MM.1S (cell line): ENCODE measurements around the gene RYR2.

Experiments
- DNase-seq: peaks from one replicate; pipeline ENCODE4 v3.0.0-alpha.2; 2015
- H2AFZ ChIP-seq: fragments of 300-600 bp; sonication (generic); 2 replicates; pipeline ENCODE4 v1.6.0; 2016; ENCODE audit warnings: antibody characterized with exemption, low read length
- H3F3A ChIP-seq: fragments of 300-600 bp; sonication (generic); 2 replicates; pipeline ENCODE4 v1.6.1; 2016; ENCODE audit warnings: mild to moderate bottlenecking, antibody characterized with exemption, low read length, moderate library complexity, mixed read lengths; ENCODE audit not compliant: insufficient read depth
- H3K27ac ChIP-seq: fragments of 300-600 bp; sonication (generic); 2 replicates; pipeline ENCODE4 v1.5.1; 2016; ENCODE audit warnings: mild to moderate bottlenecking, low read length
- H3K27me3 ChIP-seq: fragments of 300-600 bp; sonication (generic); replicated peaks from 2 replicates; pipeline ENCODE4 v1.6.0; 2016; ENCODE audit warnings: low read length; ENCODE audit not compliant: insufficient read depth
- H3K36me3 ChIP-seq: fragments of 300-600 bp; sonication (generic); replicated peaks from 2 replicates; pipeline ENCODE4 v1.6.1; 2016; ENCODE audit warnings: mild to moderate bottlenecking, low read length, mixed read lengths; ENCODE audit not compliant: insufficient read depth
- H3K4me1 ChIP-seq: fragments of 300-600 bp; sonication (generic); 2 replicates; pipeline ENCODE4 v1.6.1; 2016; ENCODE audit warnings: low read length, mixed read lengths
- H3K4me2 ChIP-seq: fragments of 300-600 bp; sonication (generic); 2 replicates; pipeline ENCODE4 v1.6.0; 2016; ENCODE audit warnings: low read depth, low read length
- H3K4me3 ChIP-seq: fragments of 300-600 bp; sonication (generic); 2 replicates; pipeline ENCODE4 v1.5.1; 2016; ENCODE audit warnings: low read length, mixed read lengths
- H3K79me2 ChIP-seq: fragments of 300-600 bp; sonication (generic); 2 replicates; pipeline ENCODE4 v1.6.1; 2016; ENCODE audit warnings: mixed run types, low read length, mixed read lengths
- H3K9ac ChIP-seq: fragments of 300-600 bp; sonication (generic); 2 replicates; pipeline ENCODE4 v1.6.1; 2016; ENCODE audit warnings: low read length, mixed read lengths
- H3K9me2 ChIP-seq: fragments of 300-600 bp; sonication (generic); replicated peaks from 2 replicates; pipeline ENCODE4 v1.6.1; 2016; ENCODE audit warnings: mild to moderate bottlenecking, low read length, mixed read lengths; ENCODE audit not compliant: insufficient read depth
- H3K9me3 ChIP-seq: fragments of 300-600 bp; sonication (generic); replicated peaks from 2 replicates; pipeline ENCODE4 v1.6.1; 2016; ENCODE audit warnings: mild to moderate bottlenecking, low read length, mixed read lengths; ENCODE audit not compliant: insufficient read depth
- H4K20me1 ChIP-seq: fragments of 300-600 bp; sonication (generic); 2 replicates; pipeline ENCODE4 v1.6.1; 2016; ENCODE audit warnings: mild to moderate bottlenecking, low read length, moderate library complexity, mixed read lengths; ENCODE audit not compliant: insufficient read depth
- EZH2 ChIP-seq: fragments of 300-600 bp; sonication (generic); optimal IDR thresholded peaks from 2 replicates; pipeline ENCODE3; 2017; ENCODE audit warnings: low read depth, mild to moderate bottlenecking, antibody characterized with exemption, low read length, mixed read lengths
- EZH2phosphoT487 ChIP-seq: fragments of 300-600 bp; sonication (generic); IDR thresholded peaks from 2 replicates; pipeline ENCODE4 v1.6.1; 2018; ENCODE audit warnings: antibody characterized with exemption, low read length
- TF ChIP-seq, protein P1 (sequence below): fragments of 300-600 bp; sonication (generic); IDR thresholded peaks from 2 replicates; pipeline ENCODE4 v1.5.1; 2016; ENCODE audit warnings: antibody characterized with exemption, low read length, mixed read lengths

The RYR2 gene

DNA sequence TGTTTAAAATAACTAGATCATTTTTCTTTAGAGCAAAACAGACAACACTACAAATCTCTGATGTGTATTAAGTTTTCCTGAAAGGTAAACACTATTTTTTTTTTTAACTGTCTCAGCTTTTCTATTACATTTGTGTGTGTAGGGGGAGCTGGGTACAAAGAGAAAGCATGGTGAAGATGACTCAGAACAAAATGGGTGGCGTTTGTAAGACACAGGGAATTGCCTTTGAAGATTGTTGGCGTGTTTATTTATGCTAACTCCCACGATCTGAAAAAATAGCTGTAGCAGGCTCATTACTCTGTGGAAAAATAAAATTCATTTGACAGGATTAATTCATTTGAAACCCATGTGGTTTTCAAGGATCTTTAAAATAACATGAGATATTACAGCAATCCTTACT is 285.1 kb downstream of the RYR2 start:
- Histone ChIP-seq H3K36me3 (no peaks in the 10 kb centered on the region), H2AFZ (no peak overlapping the region), H3F3A (no peaks in the 10 kb centered on the region), H3K4me3 (no peak overlapping the region), H3K9ac (no peak overlapping the region), H3K9me2 (no peaks in the 10 kb centered on the region), H4K20me1 (no peaks in the 10 kb centered on the region), H3K9me3 (no peaks in the 10 kb centered on the region), H3K79me2 (no peaks in the 10 kb centered on the region), H3K4me2 (no peak overlapping the region), H3K27ac (no peak overlapping the region), H3K4me1 (no peaks in the 10 kb centered on the region), H3K27me3 (no peaks in the 10 kb centered on the region)
- TF ChIP-seq, protein P1, sequence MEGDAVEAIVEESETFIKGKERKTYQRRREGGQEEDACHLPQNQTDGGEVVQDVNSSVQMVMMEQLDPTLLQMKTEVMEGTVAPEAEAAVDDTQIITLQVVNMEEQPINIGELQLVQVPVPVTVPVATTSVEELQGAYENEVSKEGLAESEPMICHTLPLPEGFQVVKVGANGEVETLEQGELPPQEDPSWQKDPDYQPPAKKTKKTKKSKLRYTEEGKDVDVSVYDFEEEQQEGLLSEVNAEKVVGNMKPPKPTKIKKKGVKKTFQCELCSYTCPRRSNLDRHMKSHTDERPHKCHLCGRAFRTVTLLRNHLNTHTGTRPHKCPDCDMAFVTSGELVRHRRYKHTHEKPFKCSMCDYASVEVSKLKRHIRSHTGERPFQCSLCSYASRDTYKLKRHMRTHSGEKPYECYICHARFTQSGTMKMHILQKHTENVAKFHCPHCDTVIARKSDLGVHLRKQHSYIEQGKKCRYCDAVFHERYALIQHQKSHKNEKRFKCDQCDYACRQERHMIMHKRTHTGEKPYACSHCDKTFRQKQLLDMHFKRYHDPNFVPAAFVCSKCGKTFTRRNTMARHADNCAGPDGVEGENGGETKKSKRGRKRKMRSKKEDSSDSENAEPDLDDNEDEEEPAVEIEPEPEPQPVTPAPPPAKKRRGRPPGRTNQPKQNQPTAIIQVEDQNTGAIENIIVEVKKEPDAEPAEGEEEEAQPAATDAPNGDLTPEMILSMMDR = no peak
- no peak for TF ChIP-seq EZH2phosphoT487
- no peak for TF ChIP-seq EZH2
- no peak for DNase-seq

DNA sequence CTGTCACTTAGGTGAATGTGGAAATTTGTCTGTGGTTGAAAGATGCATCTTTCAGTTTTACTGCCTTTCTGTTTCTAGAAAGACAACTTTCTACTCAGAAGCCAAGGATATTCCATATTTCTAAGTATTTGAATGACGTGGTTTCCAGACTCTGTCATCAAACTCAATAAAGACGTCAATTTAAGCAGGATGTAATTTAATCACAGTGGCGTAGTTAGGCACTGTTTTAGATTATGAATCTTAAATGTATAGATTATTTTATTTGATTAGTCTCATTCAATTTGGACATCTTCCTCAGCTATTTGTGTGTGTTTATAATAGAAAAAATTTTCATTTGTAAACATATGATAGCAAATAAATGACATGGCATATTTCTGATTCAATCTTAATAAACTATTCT is 298.9 kb downstream of the RYR2 start:
- H3F3A ChIP-seq = no peaks in the 10 kb centered on the region

DNA sequence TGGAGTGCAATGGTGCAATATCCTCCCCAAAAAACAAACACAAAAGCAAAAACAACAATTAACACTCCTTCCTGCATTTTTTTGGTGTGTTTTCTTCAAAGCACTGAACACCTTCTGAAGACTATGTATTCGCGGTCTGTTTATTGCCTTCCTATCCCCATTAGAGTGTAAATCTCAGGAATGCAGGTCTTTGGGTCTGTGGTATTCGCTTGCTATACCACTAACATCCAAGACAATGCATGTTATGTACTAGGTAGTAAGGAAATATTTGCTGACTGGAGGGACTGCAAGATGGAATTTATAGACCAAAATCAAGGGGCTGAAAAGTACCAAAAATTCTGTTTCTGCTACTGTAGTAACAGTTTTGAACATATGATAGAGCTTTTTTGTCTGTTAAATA is 299.4 kb downstream of the RYR2 start:
- DNase-seq = no peak
- Histone ChIP-seq H3F3A (no peaks in the 10 kb centered on the region), H2AFZ (no peak overlapping the region), H3K4me3 (no peak overlapping the region), H3K79me2 (no peaks in the 10 kb centered on the region), H3K27me3 (no peaks in the 10 kb centered on the region), H4K20me1 (no peaks in the 10 kb centered on the region), H3K4me1 (no peaks in the 10 kb centered on the region), H3K9ac (no peak overlapping the region), H3K9me2 (no peaks in the 10 kb centered on the region), H3K9me3 (no peaks in the 10 kb centered on the region), H3K4me2 (no peak overlapping the region), H3K27ac (no peak overlapping the region), H3K36me3 (no peaks in the 10 kb centered on the region)
- TF ChIP-seq EZH2 (no peak), EZH2phosphoT487 (no peak)
- TF ChIP-seq, protein P1 = no peak

More for the DNA sequence above, 298.9 kb downstream of the RYR2 start:
- H3K4me2 ChIP-seq = no peak overlapping the region
- no peaks in the 10 kb centered on the region for H3K9me2 ChIP-seq
- no peak for TF ChIP-seq EZH2
- TF ChIP-seq, protein P1 = no peak
- no peak for TF ChIP-seq EZH2phosphoT487
- no peak overlapping the region for H3K27ac ChIP-seq
- no peaks in the 10 kb centered on the region for H3K9me3 ChIP-seq
- H2AFZ ChIP-seq = no peak overlapping the region
- no peak for DNase-seq
- no peaks in the 10 kb centered on the region for H3K36me3 ChIP-seq
- no peak overlapping the region for H3K4me3 ChIP-seq
- no peaks in the 10 kb centered on the region for H3K27me3 ChIP-seq
- no peaks in the 10 kb centered on the region for H4K20me1 ChIP-seq
- no peaks in the 10 kb centered on the region for H3K79me2 ChIP-seq
- H3K9ac ChIP-seq = no peak overlapping the region
- no peaks in the 10 kb centered on the region for H3K4me1 ChIP-seq
